NOMO-1 treated with dmso at 0.1 percent for 144 hours (cell line): ENCODE results near the gene TCP10L.
"Not testable (repeated sequence)": the region's sequence is repeated elsewhere in the genome, so short reads cannot be mapped to it uniquely, and the experiment has no call there.

Experiments used
- DNase-seq: peaks from one replicate; lab custom pipeline; 2025; ENCODE audit not compliant: unreplicated experiment; lab: John Stamatoyannopoulos, UW

The TCP10L gene, protein sequence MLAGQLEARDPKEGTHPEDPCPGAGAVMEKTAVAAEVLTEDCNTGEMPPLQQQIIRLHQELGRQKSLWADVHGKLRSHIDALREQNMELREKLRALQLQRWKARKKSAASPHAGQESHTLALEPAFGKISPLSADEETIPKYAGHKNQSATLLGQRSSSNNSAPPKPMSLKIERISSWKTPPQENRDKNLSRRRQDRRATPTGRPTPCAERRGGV

GRCh38 chr21:32585042-32585710 lies at the start of gene TCP10L:
Gene TCP10L (minus strand): TSS chr21:32585523. CDS start chr21:32584304, 1,219 bp downstream.
- no peak for DNase-seq

DNA sequence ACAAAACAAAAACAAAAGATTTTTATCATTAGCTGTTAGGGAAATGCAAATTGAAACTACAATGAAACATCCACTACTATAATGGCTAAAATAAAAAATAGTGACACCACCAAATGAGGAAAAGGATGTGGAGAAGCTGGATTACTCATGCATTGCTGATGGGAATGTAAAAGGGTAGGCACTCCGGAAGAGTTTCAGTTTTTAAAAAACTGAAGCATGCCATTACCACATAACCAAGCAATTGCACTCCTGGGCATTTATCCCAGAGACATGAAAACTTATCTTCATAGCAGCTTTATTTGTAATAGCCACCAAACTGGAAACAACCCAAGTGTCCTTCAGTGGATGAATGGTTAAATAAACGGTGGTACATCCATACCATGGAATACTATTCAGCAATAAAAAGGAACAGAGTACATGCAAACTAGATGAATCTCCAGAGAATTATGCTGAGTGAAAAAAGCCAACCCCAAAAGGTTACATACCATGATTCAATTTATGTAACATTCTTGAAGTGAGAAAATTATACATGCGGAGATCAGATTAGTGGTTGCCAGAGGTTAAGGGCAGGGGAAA lies 41.4 kb upstream of the TCP10L start:
- DNase-seq, result no peak

DNA sequence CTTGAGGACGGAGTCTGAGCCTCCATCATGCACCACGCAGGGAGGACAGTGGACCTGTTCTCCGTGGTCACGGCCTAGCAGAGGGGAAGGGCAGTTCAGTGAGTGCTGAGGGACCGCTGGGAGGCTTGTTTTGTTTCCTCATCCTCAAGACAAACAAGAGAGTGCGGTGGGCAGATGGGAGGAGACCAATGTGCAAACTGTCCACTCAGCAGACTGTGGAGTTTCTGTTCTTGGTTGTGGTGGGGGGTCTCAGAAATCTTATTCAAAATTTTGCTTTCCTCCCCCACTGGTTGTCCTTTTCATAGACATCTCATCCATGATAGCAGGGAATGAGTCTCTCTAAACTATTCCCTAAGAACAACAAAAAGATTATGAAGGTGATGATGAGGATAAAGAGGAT lies 32.9 kb upstream of the TCP10L start:
- DNase-seq, result not testable (repeated sequence)

- DNase-seq, result no peak
These were observed 28.2 kb upstream of the TCP10L start for GRCh38 chr21:32613436-32614043.

DNA sequence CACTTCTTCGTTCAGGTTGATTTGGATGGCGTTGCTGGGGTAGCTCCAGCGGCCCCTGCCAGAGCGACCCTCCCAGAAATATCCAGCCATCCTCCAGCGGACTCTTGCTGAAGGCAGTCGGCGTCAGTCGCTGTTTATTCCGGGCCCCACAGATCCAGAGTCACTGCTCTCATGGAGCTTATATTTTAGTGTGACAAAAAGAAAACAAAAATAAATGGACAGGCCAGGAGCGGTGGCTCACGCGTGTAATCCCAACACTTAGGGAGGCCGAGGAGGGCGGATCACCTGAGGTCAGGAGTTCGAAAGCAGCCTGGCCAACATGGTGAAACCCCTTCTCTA lies 27.6 kb upstream of the TCP10L start:
- DNase-seq, result no peak

DNA sequence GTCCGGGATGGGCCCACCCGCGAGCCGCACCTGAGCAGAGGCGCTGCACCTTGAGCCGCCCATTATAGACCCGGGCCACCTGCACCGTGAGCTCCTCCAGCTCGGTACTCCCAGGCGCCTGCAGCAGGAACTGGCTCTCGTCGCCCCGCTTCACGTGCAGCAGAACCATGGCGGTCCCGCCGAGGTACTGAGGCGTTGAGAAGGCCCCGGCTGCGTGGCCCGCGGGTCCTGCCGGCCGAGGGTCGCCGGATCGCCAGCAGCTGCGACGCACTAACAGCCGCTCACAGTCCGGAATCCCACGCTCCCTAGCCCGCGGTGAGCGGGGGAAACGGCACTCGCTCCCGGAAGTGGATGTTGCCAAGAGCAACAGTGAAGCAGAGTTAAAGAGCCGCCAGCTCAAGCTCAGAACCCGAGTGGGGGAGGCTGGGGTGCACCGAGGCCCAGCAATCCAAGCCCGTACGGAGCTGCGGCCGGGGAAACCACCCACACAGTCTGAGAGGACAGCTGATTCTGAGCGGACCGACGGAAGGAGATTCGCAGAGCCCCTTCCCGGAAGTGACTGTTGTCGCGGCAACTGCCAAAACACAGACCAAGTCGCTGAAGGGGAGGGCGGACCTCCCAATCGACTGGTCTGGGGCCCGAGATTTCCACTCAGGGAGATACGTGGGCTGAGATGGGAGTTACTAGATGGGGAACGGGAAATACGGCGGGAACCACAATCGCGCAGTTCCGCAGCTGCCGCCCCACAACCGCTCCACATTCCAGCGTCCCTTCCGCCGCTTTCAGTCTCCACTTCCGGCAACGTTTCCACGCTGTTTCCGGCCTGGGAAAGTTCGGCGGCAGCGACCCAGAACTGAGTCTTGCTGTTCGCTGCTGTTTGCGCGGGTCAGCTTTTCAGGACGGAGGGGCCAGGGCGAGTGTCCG lies 27.0 kb upstream of the TCP10L start, which contains the start of gene CFAP298:
Gene CFAP298 (minus strand): TSS at position 303 of the 924 bp plus-strand sequence. CDS start 134 bp downstream, at position 169.
- DNase-seq, result peak; percentile 84

- peak; percentile 25 for DNase-seq
These were observed 26.2 kb upstream of the TCP10L start for GRCh38 chr21:32611471-32611997.

DNA sequence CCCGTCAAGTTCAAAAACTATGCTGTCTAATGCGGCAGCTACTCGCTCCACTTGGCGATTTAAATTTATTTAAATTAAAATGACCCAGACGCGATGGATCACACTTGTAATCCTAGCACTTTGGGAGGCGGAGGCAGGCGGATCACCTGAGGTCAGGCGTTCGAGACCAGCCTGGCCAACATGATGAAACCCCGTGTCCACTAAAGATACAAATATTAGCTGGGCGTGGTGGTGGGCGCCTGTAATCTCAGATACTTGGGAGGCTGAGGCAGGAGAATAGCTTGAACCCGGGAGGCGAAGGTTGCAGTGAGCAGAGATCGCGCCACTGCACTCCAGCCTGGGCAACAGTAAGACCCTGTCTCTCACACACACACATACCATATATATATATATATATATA lies 25.6 kb upstream of the TCP10L start:
- DNase-seq, result not testable (repeated sequence)

DNA sequence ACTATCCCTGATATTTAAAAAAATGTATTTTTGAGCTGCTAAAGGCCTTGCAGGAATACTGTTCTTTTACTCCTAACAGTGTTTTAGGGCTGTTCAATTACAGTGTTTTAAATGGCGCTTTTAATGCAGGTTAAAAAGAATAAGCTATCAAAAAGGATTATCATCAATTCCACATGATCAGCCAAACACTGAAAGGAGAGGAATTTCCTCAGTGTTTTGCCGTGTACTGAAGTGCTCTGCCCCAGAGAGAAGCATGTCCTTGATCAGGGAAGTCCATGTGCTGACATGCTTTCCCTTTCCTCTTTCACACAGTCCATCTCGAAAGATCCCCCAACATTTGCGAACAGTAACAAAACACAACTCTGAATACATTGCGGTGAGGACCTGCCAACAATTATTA lies 23.5 kb upstream of the TCP10L start:
- no peak for DNase-seq

- DNase-seq, result no peak
These were observed 20.1 kb upstream of the TCP10L start for GRCh38 chr21:32605469-32605868.

- DNase-seq, result no peak
These were observed 19.1 kb upstream of the TCP10L start for GRCh38 chr21:32604464-32604863.

DNA sequence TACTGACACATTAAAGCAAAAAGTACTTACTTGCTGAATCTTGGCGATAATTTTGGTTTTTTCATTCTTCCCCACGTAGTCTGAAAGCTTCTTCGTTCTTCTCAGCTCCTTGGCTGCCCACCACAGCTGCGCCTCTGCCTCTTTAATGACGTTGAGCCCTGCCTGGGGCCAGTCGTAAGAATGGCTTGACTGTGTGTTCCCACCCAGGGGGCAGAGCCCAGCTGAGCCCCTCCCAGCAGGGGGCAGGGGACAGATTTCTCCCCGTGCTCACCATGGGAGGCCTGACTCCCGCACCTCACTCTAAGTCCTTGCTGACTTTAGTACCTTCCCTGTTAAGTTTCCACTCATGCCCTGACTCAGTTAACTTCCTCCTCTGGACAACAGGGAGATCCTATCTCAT lies 17.8 kb upstream of the TCP10L start:
- DNase-seq, result no peak

DNA sequence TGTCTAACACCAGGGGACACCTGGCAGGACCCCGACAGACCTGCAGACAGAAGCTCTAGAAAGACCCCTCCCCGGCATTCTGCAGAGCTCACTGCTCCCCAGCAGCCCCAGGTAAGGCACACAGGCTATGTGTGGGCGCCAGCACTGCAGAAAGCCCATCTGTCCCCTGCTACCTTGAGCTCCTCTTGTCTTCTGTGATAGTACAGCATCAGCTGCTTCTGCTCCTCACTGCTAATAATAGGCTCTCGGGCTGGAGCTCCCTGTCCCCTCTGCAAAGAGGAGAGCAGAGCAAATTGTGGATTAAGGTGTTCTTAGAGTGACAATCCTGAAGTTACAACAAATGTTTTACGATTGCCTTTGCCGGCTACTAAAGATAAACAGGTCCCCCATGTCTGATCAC lies 16.8 kb upstream of the TCP10L start:
- no peak for DNase-seq

- DNase-seq, result no peak
These were observed 14.2 kb upstream of the TCP10L start for GRCh38 chr21:32599526-32599925.

GRCh38 chr21:32599091-32599490 lies 13.8 kb upstream of the TCP10L start:
- no peak for DNase-seq

GRCh38 chr21:32597205-32597604 lies 11.9 kb upstream of the TCP10L start:
- no peak for DNase-seq

GRCh38 chr21:32595431-32595830 lies 10.1 kb upstream of the TCP10L start:
- no peak for DNase-seq

GRCh38 chr21:32593690-32594089 lies 8.4 kb upstream of the TCP10L start:
- no peak for DNase-seq

- no peak for DNase-seq
These were observed 7.7 kb upstream of the TCP10L start for GRCh38 chr21:32592929-32593502.

- DNase-seq, result no peak
These were observed 4.8 kb upstream of the TCP10L start for GRCh38 chr21:32590130-32590529.
